Stimulated activated CD4-positive, alpha-beta T cell treated with anti-CD3 and anti-CD28 coated beads, Interleukin-4, amount 100 ng/mL, for 1 hour (primary cell): ENCODE measurements around the gene NCOA6.

ENCODE experiments used
- DNase-seq: peaks from one replicate; pipeline ENCODE4 v3.0.0-alpha.2; 2020

The NCOA6 gene

GRCh38 chr20:34703424-34704176 lies 121.9 kb downstream of the NCOA6 start:
- peak; percentile 8 for DNase-seq

DNA sequence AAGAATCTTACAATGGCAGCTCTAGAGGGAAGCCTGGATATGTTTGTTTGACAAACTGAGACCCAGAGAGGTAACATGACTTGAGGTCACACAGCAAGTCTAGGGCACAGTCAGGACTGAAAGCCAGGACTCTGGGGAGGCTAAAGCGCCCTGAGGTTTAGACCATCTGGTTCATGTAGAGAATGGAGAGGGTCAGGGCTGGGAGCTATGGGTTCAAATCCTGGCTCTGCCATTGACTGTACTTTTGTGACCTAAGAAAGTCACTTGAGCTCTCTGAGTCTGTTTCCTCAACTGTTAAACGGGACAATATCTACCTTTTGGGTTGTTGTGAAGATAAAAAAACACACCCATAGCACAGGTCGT lies 122.4 kb downstream of the NCOA6 start:
- no peak for DNase-seq

- no peak for DNase-seq
Observed at GRCh38 chr20:34701405-34702085, 123.9 kb downstream of the NCOA6 start.

- no peak for DNase-seq
Observed at GRCh38 chr20:34693414-34693813, 132.0 kb downstream of the NCOA6 start.

- no peak for DNase-seq
Observed at GRCh38 chr20:34691838-34692237, 133.6 kb downstream of the NCOA6 start.

- DNase-seq = no peak
Observed at GRCh38 chr20:34689486-34689885, 136.0 kb downstream of the NCOA6 start.

- no peak for DNase-seq
Observed at GRCh38 chr20:34683667-34684066, 141.8 kb downstream of the NCOA6 start.

- no peak for DNase-seq
Observed at GRCh38 chr20:34680586-34681175, 144.8 kb downstream of the NCOA6 start.

DNA sequence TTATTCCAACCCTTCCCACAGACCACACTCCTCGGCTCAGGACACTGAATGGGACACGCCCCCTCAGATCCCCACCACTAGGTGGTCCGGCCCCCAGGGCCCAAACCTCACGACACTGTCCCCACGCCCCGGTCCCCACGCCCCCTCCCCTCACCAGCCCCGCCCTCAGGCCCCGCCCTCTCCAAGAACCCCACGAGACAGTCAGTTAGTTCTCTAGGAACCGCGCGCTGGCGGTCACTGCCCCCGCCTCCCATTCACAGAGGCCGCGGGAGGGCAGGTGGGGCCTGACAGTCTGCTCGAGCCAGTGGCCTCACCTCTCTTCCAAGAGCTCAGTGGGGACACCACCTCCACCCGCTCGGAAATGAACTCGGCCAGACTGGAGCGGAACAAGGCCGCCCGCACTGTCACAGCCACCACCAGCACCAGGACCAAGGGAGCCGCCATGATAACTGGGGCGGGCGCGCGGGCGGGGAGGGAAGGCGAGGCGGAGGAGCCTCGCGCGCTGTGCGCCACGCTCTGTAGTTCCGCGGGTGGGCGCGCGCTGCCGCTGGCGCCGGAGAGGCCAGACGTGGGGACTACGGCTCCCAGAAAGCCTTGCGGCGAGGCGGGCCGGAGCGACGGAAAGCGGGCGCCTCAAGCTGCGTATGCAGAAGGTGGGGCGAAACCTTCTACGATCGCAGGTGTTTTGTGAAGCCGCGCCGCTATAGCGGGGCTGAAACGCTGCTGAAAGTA lies 148.6 kb downstream of the NCOA6 start, which contains the start of gene PIGU:
TSS of gene PIGU (minus strand) at position 451 of the 732 bp plus-strand sequence. CDS start at position 444, 7 bp downstream.
- peak; percentile 96 for DNase-seq

DNA sequence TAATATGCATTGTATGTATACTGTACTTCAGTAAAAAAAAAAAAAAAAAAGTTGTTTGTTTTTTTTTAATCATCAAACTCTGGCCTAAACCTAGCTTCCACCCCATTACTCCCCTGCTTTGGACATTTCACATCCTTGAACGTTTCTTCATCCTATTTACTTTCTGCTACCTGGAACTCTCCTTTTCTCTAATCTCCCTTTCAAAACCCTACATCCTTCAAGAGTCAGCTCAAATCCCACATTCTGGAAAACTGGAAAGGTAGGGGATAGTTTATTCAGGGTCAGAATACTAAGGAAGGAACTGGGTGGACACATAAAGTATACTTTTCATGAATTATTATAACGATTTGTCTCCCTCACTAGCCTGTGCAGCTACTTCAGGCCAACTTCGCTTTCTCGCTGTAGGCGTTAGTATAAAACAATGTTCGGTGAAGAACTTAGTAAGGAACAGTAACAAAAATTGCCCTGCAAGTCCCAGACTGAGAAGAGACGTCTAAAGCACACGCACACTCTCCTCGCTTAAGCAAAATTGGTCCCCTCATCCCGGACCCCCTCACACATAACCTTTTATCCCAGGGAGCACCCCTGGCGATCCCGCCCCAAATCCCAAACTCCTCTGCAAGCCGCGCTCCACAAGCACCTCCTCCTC lies 149.3 kb downstream of the NCOA6 start:
- DNase-seq = no peak

DNA sequence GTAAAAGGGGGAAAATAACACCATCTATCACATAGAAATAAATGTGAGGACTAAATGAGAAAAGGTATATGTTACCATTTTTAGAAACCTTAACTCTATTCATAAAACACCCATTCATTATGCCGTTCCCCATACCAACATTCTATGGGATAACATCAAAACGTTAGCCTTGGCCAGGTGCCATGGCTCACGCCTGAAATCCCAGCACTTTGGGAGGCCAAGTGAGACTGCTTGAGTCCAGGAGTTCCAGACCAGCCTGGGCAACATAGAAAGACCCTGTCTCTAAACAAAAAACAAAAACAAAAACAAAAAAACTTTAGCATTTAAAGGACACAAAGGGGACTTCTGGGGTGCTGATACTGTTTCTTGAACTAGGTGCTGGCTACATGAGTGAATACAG lies 149.9 kb downstream of the NCOA6 start:
- no peak for DNase-seq

GRCh38 chr20:34673412-34673811 lies 152.0 kb downstream of the NCOA6 start:
- DNase-seq = no peak

GRCh38 chr20:34669094-34669493 lies 156.4 kb downstream of the NCOA6 start:
- DNase-seq = no peak
